CD4-positive, alpha-beta T cell treated with Interleukin-1 beta for 1 hour (primary cell): Measurements from ENCODE around the gene TMEM116.
"Not testable (repeated sequence)": the region's sequence is repeated elsewhere in the genome, so short reads cannot be mapped to it uniquely, and the experiment has no call there.

ENCODE experiments used
- DNase-seq, 2 donors: peaks; one replicate each; pipeline ENCODE4 v3.0.0-alpha.2; 2020 to 2022

Gene TMEM116

GRCh38 chr12:112008918-112009317, 4.0 kb downstream of the TMEM116 start:
- no peak for DNase-seq

GRCh38 chr12:112007945-112008344, 5.0 kb downstream of the TMEM116 start:
- no peak for DNase-seq

DNA sequence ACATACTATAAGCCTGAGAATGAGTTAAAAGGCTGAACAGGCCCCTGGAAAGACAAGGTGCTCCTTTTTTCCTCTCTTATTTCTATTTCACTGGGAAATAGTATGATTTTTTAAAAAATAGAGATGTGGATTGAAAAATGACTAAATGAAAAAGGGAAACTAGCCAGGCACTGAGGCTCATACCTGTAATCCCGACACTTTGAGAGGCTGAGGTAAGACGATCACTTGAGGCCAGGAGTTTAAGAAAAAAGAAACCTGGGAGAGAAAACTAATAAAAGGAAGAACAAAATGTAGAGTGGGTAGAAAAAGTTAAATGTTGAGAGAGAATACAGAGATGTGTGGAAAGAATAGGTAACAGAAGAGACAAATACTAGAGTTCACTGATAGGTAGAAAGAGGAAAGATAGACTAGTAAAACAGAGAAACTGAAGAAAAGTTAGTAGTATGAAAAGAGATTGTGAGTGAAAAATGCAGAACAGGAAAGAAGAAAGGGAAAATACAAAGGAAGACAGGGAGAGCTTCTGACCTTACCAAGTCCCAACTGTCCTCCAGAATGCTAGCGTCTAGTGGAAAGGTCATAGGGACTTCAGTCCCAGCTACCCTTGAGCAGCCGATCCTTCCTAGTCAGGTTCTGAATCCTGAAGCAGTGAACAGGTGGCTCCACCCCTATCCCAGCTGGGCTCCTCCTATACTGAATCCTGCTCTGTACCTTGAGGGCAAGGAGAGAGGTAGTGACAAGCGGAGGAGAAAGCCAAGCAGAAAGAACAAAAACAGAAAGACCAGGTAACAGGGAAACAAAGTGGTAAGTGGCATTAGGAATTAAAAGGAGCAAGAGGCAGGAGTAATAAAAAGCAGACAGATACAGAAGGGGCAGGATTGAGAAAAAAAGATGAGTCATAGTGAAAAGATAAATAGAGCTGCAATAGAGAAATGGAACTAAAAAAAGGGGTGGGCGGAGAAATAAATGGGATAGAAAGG, 7.3 kb downstream of the TMEM116 start:
- no peak for DNase-seq

- no peak for DNase-seq
These were observed 8.9 kb downstream of the TMEM116 start for GRCh38 chr12:112004041-112004440.

DNA sequence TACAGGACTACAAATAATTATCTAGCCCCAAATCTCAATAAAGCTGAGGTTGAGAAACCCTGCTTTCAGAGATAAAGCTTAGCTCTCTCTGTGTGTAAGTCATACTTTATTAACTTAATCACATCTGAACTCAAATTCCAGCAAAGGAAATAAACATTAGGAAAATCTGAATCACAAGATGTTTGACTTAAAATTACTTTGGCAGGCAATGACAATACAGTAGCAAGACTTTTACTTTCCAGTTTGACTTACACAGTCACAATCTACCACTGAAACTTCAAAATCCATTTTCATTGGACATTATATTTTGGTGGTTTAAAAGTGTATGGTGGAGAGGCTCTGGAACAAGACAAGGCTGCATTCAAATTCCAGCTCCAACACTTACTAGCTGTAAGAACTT, 11.4 kb downstream of the TMEM116 start:
- DNase-seq, result no peak

GRCh38 chr12:112000820-112001219, 12.1 kb downstream of the TMEM116 start:
- DNase-seq, result peak in 1 of 2 donors; percentile 29

- not testable (repeated sequence) for DNase-seq
These were observed 13.8 kb downstream of the TMEM116 start for GRCh38 chr12:111999129-111999528.

DNA sequence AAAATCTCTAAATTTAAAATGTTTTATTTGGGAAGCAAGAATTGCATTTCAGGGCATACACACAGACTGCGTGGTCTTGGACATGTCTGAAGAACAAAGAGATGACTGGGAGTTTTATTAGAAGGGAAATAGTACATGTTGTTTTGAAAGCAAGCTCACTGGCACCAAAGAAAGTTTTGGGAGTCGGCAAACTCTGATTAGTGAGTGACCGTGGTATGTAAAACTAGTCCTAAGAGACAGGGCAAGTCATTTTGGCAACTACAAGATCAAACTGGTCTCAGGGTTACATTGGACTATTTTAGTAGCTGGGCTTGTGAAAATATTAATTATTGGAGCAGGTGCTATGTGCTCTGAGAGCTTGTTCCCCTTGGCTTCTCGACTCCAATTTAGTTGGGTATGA, 14.9 kb downstream of the TMEM116 start:
- no peak for DNase-seq

GRCh38 chr12:111997300-111997699, 15.7 kb downstream of the TMEM116 start:
- DNase-seq, result no peak

DNA sequence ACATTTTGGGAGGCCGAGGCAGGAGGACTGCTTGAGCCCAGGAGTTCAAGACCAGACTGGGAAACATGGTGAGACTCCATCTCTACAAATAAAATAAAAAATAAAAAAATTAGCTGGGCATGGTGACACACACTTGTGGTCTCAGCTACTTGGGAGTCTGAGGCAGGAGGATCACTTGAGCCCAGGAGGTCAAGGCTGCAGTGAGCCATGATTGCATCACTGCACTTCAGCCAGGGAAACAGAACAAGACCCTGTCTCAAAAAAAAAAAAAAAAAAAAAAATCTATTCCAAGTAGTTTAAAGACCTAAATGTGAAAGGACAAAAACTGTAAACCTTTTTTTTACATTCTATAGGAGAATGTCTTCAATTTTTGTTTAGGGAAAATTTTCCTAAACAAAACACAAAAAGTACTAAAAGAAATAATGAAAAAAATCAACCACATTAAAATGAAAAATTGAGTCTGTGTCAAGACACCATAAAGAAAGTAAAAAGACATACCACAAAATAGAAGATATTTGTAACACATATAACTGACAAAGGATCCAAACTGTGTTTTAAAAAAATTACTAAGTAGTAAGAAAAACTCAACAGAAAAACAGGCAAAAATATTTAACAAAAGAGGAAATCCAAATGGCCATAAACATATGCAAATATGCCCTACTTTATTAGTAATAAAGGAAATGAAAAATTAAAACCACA, 17.0 kb downstream of the TMEM116 start:
- DNase-seq, result no peak

DNA sequence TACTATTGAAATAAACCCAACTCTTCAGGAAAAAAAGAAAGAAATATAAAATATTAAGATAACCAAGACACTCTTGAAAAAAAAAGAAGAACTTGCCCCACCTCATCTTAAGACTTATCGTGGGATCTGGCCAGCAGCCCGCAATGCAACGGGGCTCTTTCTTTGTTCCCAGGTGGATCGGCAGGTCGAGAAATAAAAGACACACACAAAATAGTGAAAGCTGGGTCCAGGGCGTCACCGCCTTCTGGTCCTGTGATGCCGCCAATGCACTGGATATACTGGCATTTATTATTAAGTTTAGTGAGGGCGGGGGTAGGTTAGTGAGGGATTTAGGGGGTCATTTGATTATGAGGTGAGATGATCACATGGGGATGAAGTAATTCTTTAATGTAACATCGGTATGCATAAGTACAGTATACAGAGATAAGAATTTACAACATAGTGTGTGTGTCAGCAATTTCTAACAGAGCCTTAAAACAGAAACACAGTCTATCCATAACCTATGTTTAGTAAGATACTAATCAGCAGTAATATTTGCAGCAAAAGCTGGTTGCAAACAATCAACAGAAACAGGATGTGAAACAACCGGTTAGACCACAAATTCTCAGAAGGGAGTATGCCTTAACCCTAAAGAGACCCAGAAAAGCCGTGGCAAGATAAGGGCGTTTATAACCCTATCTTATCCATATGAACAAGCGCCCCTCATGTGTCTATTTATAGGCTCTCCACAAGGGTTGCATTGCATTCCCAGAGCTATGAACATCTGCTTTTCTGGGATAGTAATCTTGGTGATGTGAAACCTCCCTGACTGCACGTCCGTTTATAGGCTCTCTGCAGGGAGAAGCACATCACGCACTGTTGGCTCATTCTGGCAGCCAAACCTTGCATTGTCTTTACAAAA, 18.5 kb downstream of the TMEM116 start:
- peak in 1 of 2 donors; percentile 53 for DNase-seq

- peak in 1 of 2 donors; percentile 43 for DNase-seq
These were observed 19.4 kb downstream of the TMEM116 start for GRCh38 chr12:111993292-111994150.

GRCh38 chr12:111992464-111992863, 20.5 kb downstream of the TMEM116 start:
- no peak for DNase-seq

GRCh38 chr12:111991946-111992345, 21.0 kb downstream of the TMEM116 start:
- no peak for DNase-seq

DNA sequence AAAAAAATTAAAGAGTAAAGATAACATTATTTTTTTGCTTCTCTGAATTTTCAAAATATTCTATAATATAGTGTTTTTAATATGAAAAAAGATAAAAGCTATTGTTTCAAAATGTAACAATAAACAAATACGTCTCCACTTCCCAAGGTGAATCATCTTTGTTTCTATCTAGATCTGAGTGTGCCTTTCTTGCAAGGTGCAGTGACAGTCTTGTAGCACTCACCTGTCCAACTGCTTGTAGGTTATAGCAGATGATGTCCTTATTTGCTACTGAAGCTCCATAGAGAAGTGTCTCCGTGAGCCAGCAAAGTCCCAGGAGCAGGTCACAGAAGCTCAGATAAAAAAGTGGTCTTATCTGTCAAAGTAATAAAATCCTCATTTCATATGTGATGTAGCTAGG, 21.4 kb downstream of the TMEM116 start:
- DNase-seq, result no peak

GRCh38 chr12:111984820-111985219, 28.1 kb downstream of the TMEM116 start:
- no peak for DNase-seq

- DNase-seq, result no peak
These were observed 31.0 kb downstream of the TMEM116 start for GRCh38 chr12:111981987-111982386.

DNA sequence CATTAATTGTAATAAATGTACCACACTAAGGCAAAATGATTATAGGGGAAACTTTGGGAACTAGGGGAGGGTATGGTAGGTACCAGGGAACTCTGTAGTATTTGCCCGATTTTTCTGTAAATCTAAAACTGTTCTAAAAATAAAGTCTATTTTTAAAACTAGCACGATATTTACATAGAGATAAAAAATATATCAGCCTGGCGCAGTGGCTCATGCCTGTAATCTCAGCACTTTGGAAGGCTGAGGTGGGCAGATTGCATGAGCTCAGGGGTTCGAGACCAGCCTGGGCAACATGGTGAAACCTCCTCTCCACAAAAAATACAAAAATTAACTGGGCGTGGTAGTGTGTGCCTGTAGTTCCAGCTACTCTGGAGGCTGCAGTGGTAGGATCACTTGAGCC, 32.4 kb downstream of the TMEM116 start:
- no peak for DNase-seq

GRCh38 chr12:111978545-111978944, 34.4 kb downstream of the TMEM116 start:
- DNase-seq, result no peak

DNA sequence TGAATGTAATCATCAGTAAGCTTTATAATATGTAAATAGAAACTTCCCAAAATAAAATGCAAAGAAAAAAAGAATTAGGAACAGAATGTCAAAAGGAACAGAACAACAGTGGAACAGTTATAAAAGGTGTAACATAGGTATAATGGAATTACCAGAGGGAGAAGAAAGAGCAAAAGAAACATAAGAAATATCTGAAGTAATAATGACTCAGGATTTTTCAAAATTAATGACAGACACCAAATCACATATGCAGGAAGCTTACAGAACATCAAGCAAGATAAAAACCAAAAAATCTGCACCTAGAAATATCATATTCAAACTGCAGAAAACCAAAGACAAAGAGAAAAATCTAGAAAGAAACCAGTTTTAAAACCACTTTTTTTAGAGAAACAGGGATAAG, 36.1 kb downstream of the TMEM116 start:
- no peak for DNase-seq

GRCh38 chr12:111976291-111976690, 36.7 kb downstream of the TMEM116 start:
- no peak for DNase-seq
